IPS-18a (cell line): Measurements from ENCODE around the gene TFDP3.

Experiments
- H3K27ac ChIP-seq: one replicate; pipeline ENCODE4 v1.5.1; 2013; ENCODE audit warnings: low read length
- H3K27me3 ChIP-seq: one replicate; pipeline ENCODE4 v1.6.1; 2013; ENCODE audit warnings: mild to moderate bottlenecking, low read length; ENCODE audit not compliant: control insufficient read depth, insufficient read depth
- H3K36me3 ChIP-seq: one replicate; pipeline ENCODE4 v1.6.1; 2013; ENCODE audit warnings: low read depth, low read length; ENCODE audit not compliant: control insufficient read depth
- H3K4me1 ChIP-seq: one replicate; pipeline ENCODE4 v1.6.1; 2013; ENCODE audit warnings: low read depth, low read length; ENCODE audit not compliant: control insufficient read depth
- H3K4me3 ChIP-seq: one replicate; pipeline ENCODE4 v1.5.1; 2013; ENCODE audit warnings: low read length
- H3K9ac ChIP-seq: one replicate; pipeline ENCODE4 v1.6.1; 2013; ENCODE audit warnings: mild to moderate bottlenecking, low read length, moderate library complexity
- H3K9me3 ChIP-seq: one replicate; pipeline ENCODE4 v1.6.1; 2013; ENCODE audit warnings: low read depth, low read length; ENCODE audit not compliant: control insufficient read depth

Gene TFDP3

DNA sequence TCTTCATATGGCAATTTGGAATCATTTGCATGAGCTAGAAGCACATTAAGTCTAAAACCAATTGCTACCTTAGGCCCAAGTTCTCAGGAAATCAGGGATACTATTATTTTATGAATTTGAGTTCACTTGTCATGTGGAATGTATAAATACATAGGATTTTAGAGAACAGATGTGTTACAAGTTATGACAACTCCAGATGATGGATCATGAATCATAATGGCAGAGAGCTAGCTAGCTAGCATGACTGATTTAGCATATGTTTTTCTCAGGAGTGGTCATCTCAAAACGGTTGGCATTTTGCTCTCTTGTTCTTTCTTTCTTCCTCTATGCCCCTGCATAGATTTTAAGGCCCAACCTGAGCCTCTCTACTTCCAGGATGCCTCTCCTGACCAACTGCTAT, 14.2 kb upstream of the TFDP3 start:
- H3K4me3 ChIP-seq, result no peak overlapping the region
- H3K9me3 ChIP-seq, result peaks cover 9% of the 10 kb centered on the region
- peaks cover 4% of the 10 kb centered on the region for H3K27me3 ChIP-seq
- no peaks in the 10 kb centered on the region for H3K4me1 ChIP-seq
- no peaks in the 10 kb centered on the region for H3K36me3 ChIP-seq
- no peak overlapping the region for H3K27ac ChIP-seq
- no peak overlapping the region for H3K9ac ChIP-seq

GRCh38 chrX:133229361-133229760, 11.2 kb upstream of the TFDP3 start:
- Histone ChIP-seq H3K4me1 (no peaks in the 10 kb centered on the region), H3K9me3 (peaks cover 14% of the 10 kb centered on the region), H3K36me3 (no peaks in the 10 kb centered on the region), H3K27ac (no peak overlapping the region), H3K27me3 (no peaks in the 10 kb centered on the region), H3K4me3 (no peak overlapping the region), H3K9ac (no peak overlapping the region)

- Histone ChIP-seq H3K27ac (no peak overlapping the region), H3K4me1 (no peaks in the 10 kb centered on the region), H3K4me3 (no peak overlapping the region), H3K9ac (no peak overlapping the region), H3K9me3 (peaks cover 7% of the 10 kb centered on the region), H3K27me3 (no peaks in the 10 kb centered on the region), H3K36me3 (no peaks in the 10 kb centered on the region)
Observed at GRCh38 chrX:133215747-133216146, 2.4 kb downstream of the TFDP3 start.

- H3K4me3 ChIP-seq, result no peak overlapping the region
- H3K9ac ChIP-seq, result no peak overlapping the region
- H3K27me3 ChIP-seq, result no peaks in the 10 kb centered on the region
- no peak overlapping the region for H3K27ac ChIP-seq
- H3K36me3 ChIP-seq, result no peaks in the 10 kb centered on the region
- peaks cover 7% of the 10 kb centered on the region for H3K9me3 ChIP-seq
- no peaks in the 10 kb centered on the region for H3K4me1 ChIP-seq
Observed at GRCh38 chrX:133215017-133215416, 3.1 kb downstream of the TFDP3 start.

DNA sequence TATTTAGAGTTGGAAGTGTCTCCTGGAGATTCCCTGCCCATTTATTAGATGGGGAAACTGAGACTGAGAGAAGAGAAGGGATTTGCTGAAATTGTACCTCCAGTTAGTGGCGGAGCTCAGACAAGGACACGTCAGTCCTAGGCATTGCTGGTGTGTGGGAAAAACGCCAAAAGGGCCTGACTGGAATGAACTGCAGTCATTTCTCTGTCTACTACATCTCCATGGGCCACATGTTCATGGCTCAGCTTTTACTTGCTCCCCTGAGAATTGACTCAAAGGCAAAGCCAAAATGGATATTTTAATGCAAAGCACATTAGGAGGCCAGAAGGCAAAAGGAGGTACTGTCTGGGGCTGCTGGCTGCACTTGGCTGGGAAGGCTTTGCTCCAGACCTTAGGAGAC, 3.9 kb downstream of the TFDP3 start:
- Histone ChIP-seq H3K27me3 (no peaks in the 10 kb centered on the region), H3K9ac (no peak overlapping the region), H3K4me1 (no peaks in the 10 kb centered on the region), H3K4me3 (no peak overlapping the region), H3K27ac (no peak overlapping the region), H3K9me3 (peaks cover 7% of the 10 kb centered on the region), H3K36me3 (no peaks in the 10 kb centered on the region)

DNA sequence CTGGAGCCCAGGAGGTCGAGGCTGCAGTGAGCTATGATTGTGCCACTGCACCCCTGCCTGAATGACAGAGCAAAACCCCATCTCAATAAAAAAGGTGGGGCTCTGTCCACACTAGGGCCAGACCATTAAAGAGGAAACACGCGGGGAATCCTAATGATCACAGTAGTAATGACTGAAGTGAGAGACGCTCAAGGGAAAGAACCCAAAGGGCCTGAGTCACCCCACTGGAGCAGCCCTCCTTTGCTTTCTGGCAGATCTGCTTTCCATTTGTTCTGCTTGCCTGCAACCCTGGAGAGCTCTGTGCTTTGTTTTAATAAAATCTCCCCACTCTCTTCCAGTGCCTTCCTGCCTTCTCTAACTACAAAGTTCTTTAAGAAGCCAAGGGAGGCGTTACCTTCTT, 5.0 kb downstream of the TFDP3 start:
- Histone ChIP-seq H3K4me1 (no peaks in the 10 kb centered on the region), H3K36me3 (no peaks in the 10 kb centered on the region), H3K9ac (no peak overlapping the region), H3K9me3 (peaks cover 7% of the 10 kb centered on the region), H3K27ac (no peak overlapping the region), H3K27me3 (no peaks in the 10 kb centered on the region), H3K4me3 (no peak overlapping the region)

GRCh38 chrX:133207751-133208150, 10.4 kb downstream of the TFDP3 start:
- no peaks in the 10 kb centered on the region for H3K36me3 ChIP-seq
- no peak overlapping the region for H3K9ac ChIP-seq
- no peaks in the 10 kb centered on the region for H3K27me3 ChIP-seq
- H3K4me3 ChIP-seq, result no peak overlapping the region
- H3K27ac ChIP-seq, result no peak overlapping the region
- no peaks in the 10 kb centered on the region for H3K4me1 ChIP-seq
- H3K9me3 ChIP-seq, result peaks cover 6% of the 10 kb centered on the region

GRCh38 chrX:133191739-133192039, 26.5 kb downstream of the TFDP3 start:
- Histone ChIP-seq H3K27ac (no peak overlapping the region), H3K36me3 (no peaks in the 10 kb centered on the region), H3K4me1 (peaks cover 8% of the 10 kb centered on the region), H3K9me3 (peaks cover 15% of the 10 kb centered on the region), H3K9ac (no peak overlapping the region), H3K27me3 (no peaks in the 10 kb centered on the region), H3K4me3 (no peak overlapping the region)

DNA sequence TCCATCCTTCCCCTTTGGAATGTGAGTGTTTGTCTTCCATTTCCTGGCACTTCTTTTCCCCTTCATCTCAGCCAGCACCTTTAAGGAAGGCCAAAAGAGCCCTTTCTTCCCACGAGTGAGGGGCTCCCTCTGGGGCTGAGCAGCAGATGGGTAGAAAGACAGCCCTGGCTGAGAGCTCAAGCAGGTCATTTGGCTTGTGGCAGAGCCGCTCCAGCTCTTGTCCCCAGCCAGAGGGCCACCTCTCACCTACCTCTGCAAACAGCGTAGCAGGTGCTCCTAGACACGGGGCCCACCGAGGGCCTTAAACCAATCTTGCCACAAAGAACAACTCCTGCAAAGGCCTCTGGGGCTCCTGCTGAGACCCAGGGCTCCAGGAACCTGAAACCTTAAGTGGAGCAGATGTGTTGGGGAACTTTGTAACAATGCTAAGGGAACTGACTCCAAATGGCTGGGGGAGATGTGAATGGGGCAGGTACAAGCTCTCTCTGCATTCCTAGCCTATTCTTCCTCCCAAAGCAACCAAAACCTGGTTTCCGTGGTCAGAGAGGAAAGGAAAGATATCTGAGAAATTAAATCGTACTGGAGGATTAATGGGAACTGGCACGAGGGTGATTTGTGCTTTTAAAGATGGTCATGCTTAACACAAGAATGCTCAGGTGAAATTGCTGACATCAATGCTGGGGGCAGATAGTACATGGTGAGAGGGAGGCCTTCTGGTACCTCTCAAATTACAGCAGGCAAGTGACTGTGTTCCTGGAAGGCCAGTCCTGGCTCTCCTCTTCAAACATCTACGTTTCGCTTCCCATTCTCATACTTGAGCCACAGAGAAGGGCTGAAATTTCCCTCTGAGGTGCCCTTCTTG, 27.0 kb downstream of the TFDP3 start:
- no peak overlapping the region for H3K4me3 ChIP-seq
- H3K27ac ChIP-seq, result no peak overlapping the region

GRCh38 chrX:133189195-133189594, 29.0 kb downstream of the TFDP3 start:
- Histone ChIP-seq H3K27ac (no peak overlapping the region), H3K36me3 (no peaks in the 10 kb centered on the region), H3K4me1 (peaks cover 8% of the 10 kb centered on the region), H3K27me3 (no peaks in the 10 kb centered on the region), H3K4me3 (no peak overlapping the region), H3K9ac (no peak overlapping the region), H3K9me3 (peaks cover 11% of the 10 kb centered on the region)

More for the DNA sequence above, 27.0 kb downstream of the TFDP3 start:
- no peaks in the 10 kb centered on the region for H3K27me3 ChIP-seq
- H3K9me3 ChIP-seq, result peaks cover 15% of the 10 kb centered on the region
- H3K4me1 ChIP-seq, result peaks cover 8% of the 10 kb centered on the region
- no peaks in the 10 kb centered on the region for H3K36me3 ChIP-seq
- no peak overlapping the region for H3K9ac ChIP-seq

GRCh38 chrX:133188631-133189030, 29.5 kb downstream of the TFDP3 start:
- H3K4me1 ChIP-seq, result peaks cover 8% of the 10 kb centered on the region
- H3K4me3 ChIP-seq, result no peak overlapping the region

DNA sequence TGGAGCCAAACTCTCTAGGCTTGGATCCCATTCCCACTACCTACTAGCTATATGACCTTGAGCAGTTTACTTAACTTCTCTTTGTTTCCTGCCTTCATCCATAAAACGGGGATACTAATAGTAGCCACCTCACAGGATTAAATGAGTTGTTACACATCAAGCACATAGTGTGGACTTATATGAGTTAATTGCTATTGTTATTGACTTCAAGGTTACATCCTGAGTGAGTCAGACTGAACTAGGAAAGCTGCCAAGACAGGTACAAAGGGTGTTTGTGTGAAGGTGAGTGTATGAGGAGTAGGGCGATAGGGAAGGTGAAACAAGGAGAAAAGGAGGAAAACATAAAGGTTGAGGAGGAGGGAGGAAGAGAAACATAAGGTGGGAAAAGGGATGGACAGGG, 32.2 kb downstream of the TFDP3 start:
- no peaks in the 10 kb centered on the region for H3K9me3 ChIP-seq
- no peaks in the 10 kb centered on the region for H3K4me1 ChIP-seq
- H3K9ac ChIP-seq, result no peak overlapping the region
- H3K36me3 ChIP-seq, result no peaks in the 10 kb centered on the region
- H3K27ac ChIP-seq, result no peak overlapping the region
- H3K27me3 ChIP-seq, result no peaks in the 10 kb centered on the region
- no peak overlapping the region for H3K4me3 ChIP-seq

More at GRCh38 chrX:133188631-133189030, 29.5 kb downstream of the TFDP3 start:
- Histone ChIP-seq H3K36me3 (no peaks in the 10 kb centered on the region), H3K9me3 (peaks cover 11% of the 10 kb centered on the region), H3K27me3 (no peaks in the 10 kb centered on the region), H3K27ac (no peak overlapping the region), H3K9ac (no peak overlapping the region)
